Epithelial cell of proximal tubule (primary cell): Measurements from ENCODE around the gene DOCK10. TPM values are rescaled to one million over a fixed set of nuclear protein-coding genes. Genes with fewer than 3 reads are reported as not detected.

Source experiments
- DNase-seq: peaks from one replicate; pipeline ENCODE4 v3.0.0-alpha.2; 2011; ENCODE audit warnings: low read depth
- H3K4me3 ChIP-seq: 2 replicates; pipeline ENCODE4 v1.5.1; 2011; ENCODE audit warnings: low read depth, mild to moderate bottlenecking, low read length
- CTCF ChIP-seq: conservative IDR thresholded peaks from 2 replicates; pipeline ENCODE4 v1.5.1; 2012; ENCODE audit warnings: low read depth, mild to moderate bottlenecking, low read length
- total RNA-seq: library from RNA; depleted of rRNA; stranded (reverse); fragments of >200 nt; gene quantifications from 2 replicates; pipeline ENCODE4 v1.2.3, GENCODE V29; 2015

The DOCK10 gene
- total RNA-seq, 1 donor from 2014 or later: 2.1 TPM

- no peak overlapping the region for H3K4me3 ChIP-seq
- DNase-seq: no peak
- TF ChIP-seq CTCF: no peak
These were observed 306.0 kb downstream of the DOCK10 start for GRCh38 chr2:224736227-224736626.

- DNase-seq: no peak
- no peak for TF ChIP-seq CTCF
- H3K4me3 ChIP-seq: no peak overlapping the region
These were observed 307.3 kb downstream of the DOCK10 start for GRCh38 chr2:224734949-224735348.

GRCh38 chr2:224731665-224732064 is 310.6 kb downstream of the DOCK10 start:
- no peak overlapping the region for H3K4me3 ChIP-seq
- TF ChIP-seq CTCF: no peak
- DNase-seq: no peak

GRCh38 chr2:224729435-224729834 is 312.8 kb downstream of the DOCK10 start:
- TF ChIP-seq CTCF: no peak
- H3K4me3 ChIP-seq: no peak overlapping the region
- no peak for DNase-seq

GRCh38 chr2:224724331-224724730 is 317.9 kb downstream of the DOCK10 start:
- no peak for DNase-seq
- H3K4me3 ChIP-seq: no peak overlapping the region
- no peak for TF ChIP-seq CTCF

- DNase-seq: no peak
- TF ChIP-seq CTCF: no peak
- no peak overlapping the region for H3K4me3 ChIP-seq
These were observed 318.6 kb downstream of the DOCK10 start for GRCh38 chr2:224723586-224724217.

- no peak for TF ChIP-seq CTCF
- no peak for DNase-seq
- no peak overlapping the region for H3K4me3 ChIP-seq
These were observed 319.5 kb downstream of the DOCK10 start for GRCh38 chr2:224722770-224723169.
